OCI-LY3 (cell line): ENCODE measurements around the gene BIVM.

Source experiments
- EZH2phosphoT487 ChIP-seq: fragments of 200-600 bp; shearing (Covaris generic); IDR thresholded peaks from 2 replicates; pipeline ENCODE4 v1.6.1; 2018; ENCODE audit warnings: antibody characterized with exemption, mixed run types, low read depth
- TF ChIP-seq, protein P1 (sequence below): fragments of 200-600, 300-600 bp; sonication (generic); IDR thresholded peaks from 2 replicates; pipeline ENCODE4 v1.5.1; 2014; ENCODE audit warnings: antibody characterized with exemption, low read length, low read depth

DNA sequence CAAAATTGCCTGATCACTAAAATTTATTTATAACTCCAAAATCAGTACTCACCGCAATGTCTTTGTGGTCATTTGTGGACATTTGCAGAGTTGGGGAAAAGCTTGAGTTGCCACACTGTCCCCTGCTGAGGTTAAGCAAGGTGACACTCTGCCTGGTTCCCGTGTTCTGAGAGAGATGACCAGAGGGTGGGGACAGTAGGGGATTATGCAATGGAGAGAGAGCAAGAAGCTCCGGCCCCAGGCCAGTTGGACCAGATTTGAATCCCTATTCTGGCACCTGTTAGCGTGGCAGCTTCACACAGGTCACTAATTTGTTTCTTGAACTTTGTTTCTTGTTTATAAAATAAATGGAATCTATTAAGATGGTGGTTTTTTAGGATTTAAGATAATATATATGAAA, 64.7 kb downstream of the BIVM start:
- TF ChIP-seq, protein P1, sequence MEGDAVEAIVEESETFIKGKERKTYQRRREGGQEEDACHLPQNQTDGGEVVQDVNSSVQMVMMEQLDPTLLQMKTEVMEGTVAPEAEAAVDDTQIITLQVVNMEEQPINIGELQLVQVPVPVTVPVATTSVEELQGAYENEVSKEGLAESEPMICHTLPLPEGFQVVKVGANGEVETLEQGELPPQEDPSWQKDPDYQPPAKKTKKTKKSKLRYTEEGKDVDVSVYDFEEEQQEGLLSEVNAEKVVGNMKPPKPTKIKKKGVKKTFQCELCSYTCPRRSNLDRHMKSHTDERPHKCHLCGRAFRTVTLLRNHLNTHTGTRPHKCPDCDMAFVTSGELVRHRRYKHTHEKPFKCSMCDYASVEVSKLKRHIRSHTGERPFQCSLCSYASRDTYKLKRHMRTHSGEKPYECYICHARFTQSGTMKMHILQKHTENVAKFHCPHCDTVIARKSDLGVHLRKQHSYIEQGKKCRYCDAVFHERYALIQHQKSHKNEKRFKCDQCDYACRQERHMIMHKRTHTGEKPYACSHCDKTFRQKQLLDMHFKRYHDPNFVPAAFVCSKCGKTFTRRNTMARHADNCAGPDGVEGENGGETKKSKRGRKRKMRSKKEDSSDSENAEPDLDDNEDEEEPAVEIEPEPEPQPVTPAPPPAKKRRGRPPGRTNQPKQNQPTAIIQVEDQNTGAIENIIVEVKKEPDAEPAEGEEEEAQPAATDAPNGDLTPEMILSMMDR: no peak
- no peak for TF ChIP-seq EZH2phosphoT487
